HUES48 (cell line): ENCODE data around the gene WNT7A.

Experiments used
- H3K27ac ChIP-seq: one replicate; pipeline ENCODE4 v1.7.0; 2013; ENCODE audit warnings: low read depth, low read length, inconsistent platforms
- H3K27me3 ChIP-seq: 2 replicates; pipeline ENCODE4 v1.6.1; 2013; ENCODE audit warnings: mild to moderate bottlenecking, low read length; ENCODE audit not compliant: control insufficient read depth, insufficient read depth
- H3K36me3 ChIP-seq: 2 replicates; pipeline ENCODE4 v1.6.1; 2013; ENCODE audit warnings: low read length; ENCODE audit not compliant: control insufficient read depth, insufficient read depth
- H3K4me1 ChIP-seq: 2 replicates; pipeline ENCODE4 v1.6.1; 2013; ENCODE audit warnings: mild to moderate bottlenecking, low read length; ENCODE audit not compliant: control insufficient read depth, insufficient read depth
- H3K4me3 ChIP-seq: 2 replicates; pipeline ENCODE4 v1.5.1; 2013; ENCODE audit warnings: mild to moderate bottlenecking, low read depth, low read length
- H3K9ac ChIP-seq: 2 replicates; pipeline ENCODE4 v1.6.1; 2013; ENCODE audit warnings: mild to moderate bottlenecking, low read depth, low read length, moderate library complexity
- H3K9me3 ChIP-seq: 2 replicates; pipeline ENCODE4 v1.6.1; 2013; ENCODE audit warnings: low read length; ENCODE audit not compliant: control insufficient read depth, insufficient read depth

Gene WNT7A

DNA sequence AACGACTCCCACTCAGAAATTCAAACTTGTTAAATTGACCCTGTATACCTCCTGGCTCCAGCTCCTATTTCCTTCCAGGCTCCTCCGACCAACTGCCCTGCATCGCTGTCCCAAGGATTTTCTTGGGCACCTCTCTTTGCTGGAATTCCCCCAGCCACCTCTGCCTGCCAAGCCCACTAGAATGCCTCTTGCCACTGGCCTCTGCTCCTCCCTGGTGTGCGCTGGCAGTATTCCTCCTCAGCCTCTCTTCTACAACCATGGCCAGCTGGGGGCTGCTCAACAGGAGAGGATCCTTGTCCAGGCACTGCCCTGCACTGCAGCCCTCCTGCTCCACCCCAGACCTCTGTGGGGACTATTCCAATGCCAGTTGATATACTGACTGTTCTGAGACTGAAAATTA is 7.4 kb downstream of the WNT7A start:
- Histone ChIP-seq H3K36me3 (no peaks in the 10 kb centered on the region), H3K27me3 (peaks cover 39% of the 10 kb centered on the region), H3K9ac (no peak overlapping the region), H3K4me1 (peaks cover 11% of the 10 kb centered on the region), H3K9me3 (no peaks in the 10 kb centered on the region), H3K27ac (no peak overlapping the region), H3K4me3 (no peak overlapping the region)

DNA sequence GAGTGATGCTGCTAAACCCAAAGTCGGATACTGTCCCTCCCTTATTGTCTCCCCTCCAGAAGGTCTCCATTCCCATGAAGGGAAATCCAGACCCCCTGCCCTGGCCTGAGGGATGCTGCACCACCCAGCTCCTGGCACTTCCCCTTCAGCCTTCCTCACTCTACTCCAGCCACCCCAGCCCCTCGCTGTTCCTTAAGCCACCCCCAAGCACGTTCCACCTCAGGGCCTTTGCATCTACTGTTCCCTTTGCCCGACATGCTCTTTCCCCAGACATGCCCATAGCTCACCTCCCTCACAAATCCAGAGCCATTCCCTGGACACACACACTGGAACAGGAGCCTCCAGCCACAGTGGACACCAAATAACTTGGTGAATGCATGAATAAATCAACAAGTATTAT is 8.1 kb downstream of the WNT7A start:
- peaks cover 11% of the 10 kb centered on the region for H3K4me1 ChIP-seq
- no peak overlapping the region for H3K4me3 ChIP-seq
- no peak overlapping the region for H3K27ac ChIP-seq
- no peak overlapping the region for H3K9ac ChIP-seq
- no peaks in the 10 kb centered on the region for H3K36me3 ChIP-seq
- peaks cover 37% of the 10 kb centered on the region for H3K27me3 ChIP-seq
- no peaks in the 10 kb centered on the region for H3K9me3 ChIP-seq

DNA sequence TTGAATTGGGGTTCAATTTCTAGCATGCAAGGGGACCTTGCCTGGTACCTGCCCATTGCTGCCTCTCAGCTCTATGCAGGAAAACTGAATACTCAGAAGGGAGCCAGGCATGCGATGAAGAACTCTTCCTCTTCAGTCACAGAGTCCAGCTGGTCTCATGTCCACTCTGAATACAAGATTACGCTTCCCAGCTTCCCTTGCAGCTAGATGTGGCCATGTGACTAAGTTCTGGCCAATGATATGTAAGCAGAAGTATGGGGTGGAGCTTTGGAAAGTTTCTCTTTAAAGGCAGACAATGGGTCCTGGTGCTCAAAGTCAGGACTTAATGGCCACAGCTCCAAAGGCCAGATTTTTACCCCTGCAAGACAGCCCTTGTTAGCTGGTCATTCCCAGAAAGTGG is 9.0 kb downstream of the WNT7A start:
- Histone ChIP-seq H3K27ac (no peak overlapping the region), H3K9ac (no peak overlapping the region), H3K9me3 (no peaks in the 10 kb centered on the region), H3K4me1 (peaks cover 11% of the 10 kb centered on the region), H3K4me3 (no peak overlapping the region), H3K36me3 (no peaks in the 10 kb centered on the region), H3K27me3 (peaks cover 28% of the 10 kb centered on the region)

DNA sequence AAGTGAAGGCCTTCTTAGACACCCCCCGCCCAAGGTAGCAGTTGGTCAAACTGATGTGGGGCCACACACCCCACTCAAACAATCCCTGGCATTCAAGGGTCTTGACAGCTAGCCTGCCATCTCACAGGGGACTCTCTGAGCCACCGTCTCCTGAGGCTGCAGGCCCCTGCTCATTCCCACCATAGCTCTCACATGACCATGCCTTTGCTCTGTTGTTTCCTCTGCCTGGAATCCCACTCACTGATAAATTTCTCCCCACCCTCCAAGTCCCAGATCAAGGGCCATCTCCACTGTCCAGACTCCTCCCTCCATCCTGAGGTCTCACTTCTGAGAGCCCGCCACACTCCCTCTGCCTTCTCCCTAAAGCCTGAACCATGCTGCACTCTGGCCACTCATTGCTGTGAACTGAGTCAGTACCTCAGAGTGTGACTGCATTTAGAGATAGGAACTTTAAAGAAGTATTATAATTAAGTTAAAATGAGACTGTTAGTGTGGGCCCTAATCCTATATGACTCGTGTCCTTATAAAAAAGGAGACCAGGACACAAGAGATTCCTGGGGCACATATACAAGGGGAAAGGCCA is 10.0 kb downstream of the WNT7A start:
- peaks cover 11% of the 10 kb centered on the region for H3K4me1 ChIP-seq
- H3K9me3 ChIP-seq: no peaks in the 10 kb centered on the region
- no peak overlapping the region for H3K4me3 ChIP-seq
- no peaks in the 10 kb centered on the region for H3K36me3 ChIP-seq
- no peak overlapping the region for H3K27ac ChIP-seq
- peaks cover 18% of the 10 kb centered on the region for H3K27me3 ChIP-seq
- no peak overlapping the region for H3K9ac ChIP-seq

DNA sequence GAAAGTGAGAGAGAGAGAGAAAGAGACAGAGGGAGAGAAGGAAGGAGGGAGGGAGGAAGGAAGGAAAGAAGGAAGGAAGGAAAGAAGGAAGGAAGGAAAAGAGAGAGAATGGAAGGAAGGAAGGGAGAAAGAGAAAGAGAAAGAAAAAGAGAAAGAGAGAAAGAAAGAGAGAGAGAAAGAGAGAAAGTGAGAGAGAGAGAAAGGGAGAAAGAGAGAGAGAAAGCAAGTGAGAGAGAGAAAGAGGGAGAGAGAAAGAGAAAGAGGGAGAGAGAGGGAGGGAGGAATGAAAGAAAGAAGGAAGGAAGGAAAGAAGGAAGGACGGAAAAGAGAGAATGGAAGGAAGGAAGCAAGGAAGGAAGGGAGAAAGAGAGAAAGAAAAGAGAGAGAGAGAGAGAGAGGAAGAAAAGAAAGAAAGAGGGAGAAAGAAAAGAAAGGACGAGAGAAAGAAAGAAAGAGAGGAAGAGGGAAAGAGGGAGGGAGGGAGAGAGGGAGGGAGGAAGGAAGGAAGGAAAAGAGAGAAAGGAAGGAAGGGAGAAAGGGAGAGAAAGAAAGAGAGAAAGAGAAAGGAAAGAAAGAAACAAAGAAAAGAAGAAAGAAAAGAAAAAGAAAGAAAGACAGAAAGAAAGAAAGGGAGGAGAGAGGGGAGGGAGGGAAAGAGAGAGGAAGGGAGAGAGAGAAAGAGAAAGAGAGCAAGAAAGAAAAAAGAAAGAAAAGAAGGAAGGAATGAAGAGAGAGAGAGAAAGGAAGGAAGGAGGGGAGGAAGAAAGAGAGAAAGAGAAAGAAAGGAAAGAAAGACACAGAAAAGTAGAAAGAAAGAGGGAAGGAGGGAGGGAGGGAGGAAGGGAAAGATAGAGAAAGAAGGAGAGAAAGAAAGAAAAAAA is 10.8 kb downstream of the WNT7A start:
- no peak overlapping the region for H3K4me3 ChIP-seq
- H3K4me1 ChIP-seq: peaks cover 12% of the 10 kb centered on the region
- no peaks in the 10 kb centered on the region for H3K36me3 ChIP-seq
- H3K27ac ChIP-seq: no peak overlapping the region
- H3K9me3 ChIP-seq: no peaks in the 10 kb centered on the region
- peaks cover 10% of the 10 kb centered on the region for H3K27me3 ChIP-seq
- H3K9ac ChIP-seq: no peak overlapping the region

DNA sequence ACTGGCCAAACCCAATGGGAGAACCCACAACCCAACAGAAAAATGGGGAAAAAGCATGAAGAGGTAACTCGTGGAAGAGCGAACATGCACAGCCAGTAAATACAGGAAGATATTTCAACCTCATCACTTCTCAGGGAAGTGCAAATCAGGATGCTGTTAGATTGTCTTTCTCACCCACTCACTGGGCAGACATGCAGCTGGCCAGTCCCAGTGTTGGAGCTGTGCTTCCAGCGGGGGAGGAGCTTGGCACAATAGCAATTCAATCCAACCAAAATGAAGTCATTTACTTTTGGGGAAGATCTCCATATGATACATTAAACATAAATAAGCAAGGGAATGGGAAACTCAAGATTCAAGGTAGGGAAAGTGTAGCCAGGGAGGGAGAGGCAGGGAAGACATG is 12.1 kb downstream of the WNT7A start:
- no peaks in the 10 kb centered on the region for H3K36me3 ChIP-seq
- peaks cover 8% of the 10 kb centered on the region; the same call in 1 of the 2 replicates for H3K4me1 ChIP-seq
- H3K4me3 ChIP-seq: no peak overlapping the region
- H3K9me3 ChIP-seq: no peaks in the 10 kb centered on the region
- no peak overlapping the region for H3K27ac ChIP-seq
- peaks cover 8% of the 10 kb centered on the region for H3K27me3 ChIP-seq
- no peak overlapping the region for H3K9ac ChIP-seq

DNA sequence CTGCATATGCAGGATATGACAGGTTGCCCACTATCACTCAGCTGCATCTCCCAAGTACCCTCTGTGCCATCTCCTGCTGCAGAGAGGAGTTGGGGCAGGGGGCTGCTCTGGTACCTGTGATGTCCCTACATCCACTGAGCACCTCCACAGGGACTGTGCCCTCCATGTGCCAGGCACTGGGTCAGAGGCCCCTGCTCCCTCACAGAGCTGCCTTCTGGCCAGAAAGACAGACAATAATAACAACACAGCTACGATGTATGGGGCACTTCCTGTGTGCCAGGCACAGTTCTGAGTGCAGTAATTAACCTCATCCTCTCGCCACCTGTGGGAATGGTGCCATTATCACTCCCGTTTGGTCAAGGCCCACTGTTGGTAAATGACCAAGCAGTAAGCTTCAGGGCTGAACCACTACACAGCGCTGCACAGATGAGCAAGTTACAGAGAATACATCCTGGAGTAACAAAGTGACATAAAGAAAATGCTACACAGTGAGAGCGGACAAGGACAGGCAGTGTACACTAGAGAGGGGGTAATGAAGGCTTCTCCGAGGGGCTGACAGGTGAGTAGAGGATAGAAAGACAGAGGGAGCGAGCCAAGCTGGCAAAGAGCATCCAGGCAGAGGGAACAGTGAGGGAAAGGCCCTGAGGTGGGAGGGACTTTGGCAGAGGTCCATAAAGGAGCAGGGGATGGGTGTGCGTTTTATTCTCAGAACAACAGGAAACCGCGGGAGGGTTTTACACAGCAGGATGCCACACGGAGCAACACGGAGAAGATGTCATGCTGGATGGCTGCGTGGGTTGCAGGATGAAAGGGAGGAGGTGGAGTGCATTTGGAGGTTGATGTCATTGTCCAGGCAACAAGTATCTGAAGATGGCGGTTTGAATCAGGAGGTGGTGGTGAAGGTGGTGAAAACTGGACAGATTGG is 13.6 kb downstream of the WNT7A start:
- no peaks in the 10 kb centered on the region for H3K36me3 ChIP-seq
- H3K27me3 ChIP-seq: peaks cover 5% of the 10 kb centered on the region
- H3K4me1 ChIP-seq: peaks cover 8% of the 10 kb centered on the region; the same call in 1 of the 2 replicates
- no peak overlapping the region for H3K9ac ChIP-seq
- H3K27ac ChIP-seq: no peak overlapping the region
- H3K9me3 ChIP-seq: no peaks in the 10 kb centered on the region
- H3K4me3 ChIP-seq: no peak overlapping the region

DNA sequence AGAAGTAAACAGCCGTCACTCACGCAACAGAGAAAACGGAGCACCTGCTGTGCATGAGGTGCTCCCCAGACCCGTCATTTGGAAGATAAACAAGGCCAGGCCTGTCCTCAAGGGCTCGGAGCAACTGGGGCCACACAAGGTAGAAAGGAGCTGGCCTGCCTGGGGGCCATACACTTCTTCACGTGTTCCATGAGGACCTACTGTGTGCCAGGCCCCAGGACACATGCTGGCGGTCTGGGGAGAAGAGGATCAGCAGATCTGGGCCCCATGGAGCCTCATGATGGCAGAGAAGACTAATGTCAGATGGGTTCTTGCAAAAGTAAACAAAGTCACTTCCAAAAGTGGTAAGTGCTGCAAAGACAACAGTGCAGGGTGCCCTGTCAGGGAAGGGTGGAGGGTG is 14.3 kb downstream of the WNT7A start:
- no peak overlapping the region for H3K9ac ChIP-seq
- H3K9me3 ChIP-seq: no peaks in the 10 kb centered on the region
- no peaks in the 10 kb centered on the region for H3K36me3 ChIP-seq
- H3K4me3 ChIP-seq: no peak overlapping the region
- peaks cover 8% of the 10 kb centered on the region; the same call in 1 of the 2 replicates for H3K4me1 ChIP-seq
- H3K27me3 ChIP-seq: peaks cover 5% of the 10 kb centered on the region
- no peak overlapping the region for H3K27ac ChIP-seq

DNA sequence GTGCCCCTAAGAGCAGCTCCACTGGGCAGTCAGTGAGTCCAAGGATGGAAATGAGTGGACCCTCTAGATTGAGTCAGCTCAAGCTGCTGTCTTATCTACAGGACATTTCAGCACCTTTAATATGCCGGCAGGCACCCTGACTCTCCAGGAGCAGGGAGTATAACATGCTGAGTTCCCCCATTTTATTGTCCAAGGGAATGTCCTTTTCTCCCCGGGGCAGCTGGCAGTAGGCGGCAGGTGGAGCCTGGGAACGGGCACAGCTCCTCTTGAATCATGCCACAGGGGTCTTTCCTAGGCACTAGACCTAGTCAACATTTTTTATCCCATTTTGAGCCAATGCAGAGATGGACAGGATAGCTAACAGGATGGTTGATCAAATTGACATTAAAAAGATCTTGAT is 14.8 kb downstream of the WNT7A start:
- Histone ChIP-seq H3K36me3 (no peaks in the 10 kb centered on the region), H3K27me3 (peaks cover 5% of the 10 kb centered on the region), H3K4me3 (no peak overlapping the region), H3K9ac (no peak overlapping the region), H3K9me3 (no peaks in the 10 kb centered on the region), H3K27ac (no peak overlapping the region), H3K4me1 (peaks cover 8% of the 10 kb centered on the region; the same call in 1 of the 2 replicates)

DNA sequence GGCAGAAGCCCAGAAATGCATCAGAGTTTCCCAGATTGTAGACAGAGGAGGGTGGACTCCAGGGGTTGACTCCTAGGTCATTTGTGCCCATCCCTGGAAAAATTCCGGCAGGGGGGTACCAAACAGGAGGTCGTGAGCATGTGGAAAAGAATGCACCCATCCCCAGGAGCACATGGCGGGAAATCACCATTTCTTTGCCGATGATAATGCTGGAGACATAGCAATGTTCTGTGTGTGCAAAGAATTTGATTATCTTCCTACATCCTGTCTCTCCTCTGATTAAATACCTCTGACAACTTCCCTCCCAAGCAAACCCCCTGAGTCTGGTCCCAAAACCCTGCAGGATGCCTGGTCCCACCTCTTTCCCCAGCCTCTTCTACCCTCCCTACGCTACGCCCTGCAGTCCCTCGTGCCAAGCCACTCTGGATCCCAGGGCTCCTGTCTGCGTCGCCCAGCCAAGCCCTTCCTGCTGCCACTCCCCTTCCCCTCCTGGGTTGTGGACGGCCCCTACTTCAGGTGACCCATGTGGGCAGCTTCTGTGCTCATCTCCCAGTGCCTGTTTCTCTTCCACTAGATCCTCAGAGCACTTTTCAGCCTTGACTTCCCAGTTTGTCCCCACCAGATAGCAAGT is 15.8 kb downstream of the WNT7A start:
- H3K4me1 ChIP-seq: peaks cover 8% of the 10 kb centered on the region; the same call in 1 of the 2 replicates
- peaks cover 5% of the 10 kb centered on the region for H3K27me3 ChIP-seq
- H3K4me3 ChIP-seq: no peak overlapping the region
- H3K36me3 ChIP-seq: no peaks in the 10 kb centered on the region
- no peak overlapping the region for H3K9ac ChIP-seq
- H3K27ac ChIP-seq: no peak overlapping the region
- H3K9me3 ChIP-seq: no peaks in the 10 kb centered on the region
